Prostate gland (tissue), 2 donors: ENCODE data around the gene STK39.

ENCODE experiments used
- CTCF ChIP-seq, 4 experiments: fragments of 200-600 bp in 2 of 4; fragments of 450-650 bp in 2 of 4; sonication (generic) in 2 of 4; IDR thresholded peaks; 1 replicate in 3 of 4; 2 replicates in 1 of 4; pipeline ENCODE4 v1.5.1; 2016 to 2019; ENCODE audit warnings: antibody characterized with exemption in 4 of 4, mild to moderate bottlenecking in 2 of 4, moderate library complexity in 2 of 4
- POLR2A ChIP-seq: fragments of 450-650 bp; IDR thresholded peaks from one replicate; pipeline ENCODE4 v1.6.1; 2016; ENCODE audit warnings: antibody characterized with exemption, mild to moderate bottlenecking
- POLR2AphosphoS5 ChIP-seq: sonication (generic); formaldehyde crosslinking; IDR thresholded peaks from one replicate; pipeline ENCODE4 v1.6.1; 2017; ENCODE audit warnings: antibody characterized with exemption

- TF ChIP-seq CTCF (IDR thresholded peaks at IDR 0.05) (no peak), POLR2AphosphoS5 (no peak), POLR2A (no peak)
These were observed 185.3 kb downstream of the STK39 start for GRCh38 chr2:168062054-168062453.
